Measurements from ENCODE around the gene EIF4A3. TPM values are rescaled to one million over a fixed set of nuclear protein-coding genes. Genes with fewer than 3 reads are reported as not detected.

Gene EIF4A3
- total RNA-seq, 1 donor from 2014 or later: 54.1 TPM

GRCh38 chr17:80089762-80090161 is 57.2 kb downstream of the EIF4A3 start:
- Histone ChIP-seq H3K36me3 (no peaks in the 10 kb centered on the region), H3K27me3 (ENCODE audit: low read depth) (no peaks in the 10 kb centered on the region), H3K9me3 (no peaks in the 10 kb centered on the region), H3K4me1 (no peaks in the 10 kb centered on the region), H3K4me3 (no peak overlapping the region), H3K27ac (no peak overlapping the region)
- no peak for ATAC-seq
- no peak for DNase-seq
- TF ChIP-seq, protein P1, sequence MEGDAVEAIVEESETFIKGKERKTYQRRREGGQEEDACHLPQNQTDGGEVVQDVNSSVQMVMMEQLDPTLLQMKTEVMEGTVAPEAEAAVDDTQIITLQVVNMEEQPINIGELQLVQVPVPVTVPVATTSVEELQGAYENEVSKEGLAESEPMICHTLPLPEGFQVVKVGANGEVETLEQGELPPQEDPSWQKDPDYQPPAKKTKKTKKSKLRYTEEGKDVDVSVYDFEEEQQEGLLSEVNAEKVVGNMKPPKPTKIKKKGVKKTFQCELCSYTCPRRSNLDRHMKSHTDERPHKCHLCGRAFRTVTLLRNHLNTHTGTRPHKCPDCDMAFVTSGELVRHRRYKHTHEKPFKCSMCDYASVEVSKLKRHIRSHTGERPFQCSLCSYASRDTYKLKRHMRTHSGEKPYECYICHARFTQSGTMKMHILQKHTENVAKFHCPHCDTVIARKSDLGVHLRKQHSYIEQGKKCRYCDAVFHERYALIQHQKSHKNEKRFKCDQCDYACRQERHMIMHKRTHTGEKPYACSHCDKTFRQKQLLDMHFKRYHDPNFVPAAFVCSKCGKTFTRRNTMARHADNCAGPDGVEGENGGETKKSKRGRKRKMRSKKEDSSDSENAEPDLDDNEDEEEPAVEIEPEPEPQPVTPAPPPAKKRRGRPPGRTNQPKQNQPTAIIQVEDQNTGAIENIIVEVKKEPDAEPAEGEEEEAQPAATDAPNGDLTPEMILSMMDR (IDR thresholded peaks at IDR 0.05): no peak
- intact Hi-C loops (cut with DNase I): no loop called here

- H3K27me3 ChIP-seq (ENCODE audit: low read depth): no peaks in the 10 kb centered on the region
- intact Hi-C loops (cut with DNase I): no loop called here
- no peak overlapping the region for H3K4me3 ChIP-seq
- H3K27ac ChIP-seq: no peak overlapping the region
- H3K4me1 ChIP-seq: peaks cover 3% of the 10 kb centered on the region
- DNase-seq (no peak), ATAC-seq (no peak)
- H3K9me3 ChIP-seq: no peaks in the 10 kb centered on the region
- TF ChIP-seq, protein P1 (IDR thresholded peaks at IDR 0.05): no peak
- H3K36me3 ChIP-seq: no peaks in the 10 kb centered on the region
Observed at GRCh38 chr17:80087346-80088265, 59.3 kb downstream of the EIF4A3 start.

DNA sequence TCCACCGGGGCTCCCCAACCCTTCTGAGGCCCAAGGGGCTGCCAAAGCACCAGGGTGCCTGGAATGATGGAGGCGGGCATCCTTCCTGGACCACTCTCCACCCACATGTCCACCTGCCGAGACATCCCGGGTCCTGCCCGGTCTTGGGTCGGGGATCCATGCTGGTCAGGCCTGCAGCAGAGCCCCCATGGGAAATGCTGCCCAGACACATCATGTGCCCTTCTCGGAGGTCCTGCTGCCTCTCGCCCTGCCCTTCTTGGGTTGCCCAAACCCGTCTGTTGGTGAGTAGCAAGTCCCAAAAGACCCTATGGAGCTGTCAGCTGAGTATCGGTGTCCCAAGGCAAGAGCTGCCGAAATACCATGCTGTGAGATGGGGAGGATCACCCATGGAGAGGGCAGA is 60.3 kb downstream of the EIF4A3 start:
- ATAC-seq: no peak
- intact Hi-C loops (cut with DNase I): no loop called here
- Histone ChIP-seq H3K4me3 (no peak overlapping the region), H3K36me3 (no peaks in the 10 kb centered on the region), H3K27me3 (ENCODE audit: low read depth) (no peaks in the 10 kb centered on the region), H3K9me3 (no peaks in the 10 kb centered on the region), H3K4me1 (peaks cover 5% of the 10 kb centered on the region), H3K27ac (no peak overlapping the region)
- DNase-seq: no peak
- TF ChIP-seq, protein P1 (IDR thresholded peaks at IDR 0.05): no peak

DNA sequence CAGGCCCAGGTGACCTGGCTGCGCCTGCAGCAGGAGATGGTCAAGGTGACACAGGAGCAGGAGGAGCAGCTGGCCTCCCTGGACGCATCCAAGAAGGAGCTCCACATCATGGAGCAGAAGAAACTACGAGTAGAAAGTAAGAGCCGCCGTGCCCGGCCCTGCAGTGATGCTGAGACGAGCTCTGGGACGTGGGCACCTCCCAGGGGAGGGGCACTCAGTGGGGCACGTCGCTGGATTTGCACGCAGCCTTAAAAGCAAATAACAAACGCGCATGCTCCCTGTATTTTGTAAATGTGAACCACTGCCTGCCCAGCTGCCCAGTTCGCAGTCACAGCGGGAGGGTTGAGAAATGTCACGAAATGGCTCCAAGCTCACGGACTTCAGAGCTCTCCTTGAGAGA is 60.8 kb downstream of the EIF4A3 start:
- H3K27me3 ChIP-seq (ENCODE audit: low read depth): no peaks in the 10 kb centered on the region
- no peaks in the 10 kb centered on the region for H3K9me3 ChIP-seq
- TF ChIP-seq, protein P1 (IDR thresholded peaks at IDR 0.05): no peak
- H3K36me3 ChIP-seq: no peaks in the 10 kb centered on the region
- intact Hi-C loops (cut with DNase I): no loop called here
- DNase-seq (no peak), ATAC-seq (no peak)
- no peak overlapping the region for H3K27ac ChIP-seq
- no peak overlapping the region for H3K4me3 ChIP-seq
- peaks cover 5% of the 10 kb centered on the region for H3K4me1 ChIP-seq

- H3K27ac ChIP-seq: no peak overlapping the region
- ATAC-seq (no peak), DNase-seq (no peak)
- H3K9me3 ChIP-seq: no peaks in the 10 kb centered on the region
- TF ChIP-seq, protein P1 (IDR thresholded peaks at IDR 0.05): no peak
- intact Hi-C loops (cut with DNase I): no loop called here
- peaks cover 5% of the 10 kb centered on the region for H3K4me1 ChIP-seq
- H3K36me3 ChIP-seq: no peaks in the 10 kb centered on the region
- H3K27me3 ChIP-seq (ENCODE audit: low read depth): no peaks in the 10 kb centered on the region
- H3K4me3 ChIP-seq: no peak overlapping the region
Observed at GRCh38 chr17:80084773-80085172, 62.2 kb downstream of the EIF4A3 start.

Small RNAs within 50 kb of the gene (microRNA-seq; reads per million reads assigned to microRNA genes)
- gene MIR1268B (ENCODE audit: borderline number of aligned reads): not detected

Other genes starting within 250 kb of the EIF4A3 start
- gene TBC1D16, start 111.3 kb downstream of the EIF4A3 start, total RNA-seq: 24.7 TPM
- 14.1 TPM for gene CCDC40, start 110.5 kb downstream of the EIF4A3 start, total RNA-seq
- gene GAA, start 45.5 kb downstream of the EIF4A3 start, total RNA-seq: 143 TPM
- gene CARD14, start 22.9 kb upstream of the EIF4A3 start, total RNA-seq: 0.50 TPM
- 57.8 TPM for gene SGSH, start 73.2 kb upstream of the EIF4A3 start, total RNA-seq
- 42.4 TPM for gene SLC26A11, start 73.3 kb upstream of the EIF4A3 start, total RNA-seq
- 300 TPM for gene RNF213, start 113.7 kb upstream of the EIF4A3 start, total RNA-seq

Data from lower lobe of right lung (tissue), 2 donors.